ENCODE measurements around the gene R3HDM2. TPM values are rescaled to one million over a fixed set of nuclear protein-coding genes. Genes with fewer than 3 reads are reported as not detected.

Gene R3HDM2
- total and polyA plus RNA-seq, 2 donors (not counting 1 experiment from before 2014, with no cell fraction given) = 104 to 129 TPM

- ChIA-PET CTCF (interaction anchor here (0.6 to 6.9 kb wide), 25 partner anchors 8 to 242 kb away, joined by 3 to 126 read pairs (median 5); partner anchors contain the start of gene INHBC), POLR2A (interaction anchor here (0.6 kb wide), 1 partner anchor 369 kb away, joined by 3 read pairs; no protein-coding TSS in a partner anchor)
- H3K9me3 Mint-ChIP-seq (ENCODE audit: insufficient read depth) = no peaks in the 10 kb centered on the region
- peak overlapping the region; percentile 85 for H3K4me3 Mint-ChIP-seq
- DNase-seq = no peak
- WGBS (ENCODE audit: insufficient coverage) = 73% methylated on average over 6 of the region's 10 CpGs
- TF ChIP-seq EZH2 (IDR thresholded peaks at IDR 0.05; ENCODE audit: borderline replicate concordance, insufficient read depth, low read depth, low read length, poor library complexity, severe bottlenecking) = no peak
- TF ChIP-seq CTCF (IDR thresholded peaks at IDR 0.05) = no peak
- intact Hi-C loops (cut with micrococcal nuclease) = loop anchor here (2.0 to 10.0 kb wide), 3 partner anchors 149 to 343 kb away; partner anchors contain the start of genes CDK4, MARCHF9 and STAT6
- no peak for ATAC-seq (ENCODE audit: low read depth)
- peaks cover 18 to 23% of the 10 kb centered on the region in 2 donors for H3K4me1 ChIP-seq (ENCODE audit: control insufficient read depth in 2 of 2, insufficient read depth in 2 of 2, low read length in 2 of 2)
- peak overlapping the region; percentile 77 for H3K4me2 ChIP-seq (replicated peaks; ENCODE audit: low read depth, low read length, poor library complexity, severe bottlenecking)
- H3K36me3 ChIP-seq (replicated peaks in 1 of 2; ENCODE audit: control extremely low read depth in 1 of 2, control insufficient read depth in 1 of 2, extremely low read depth in 1 of 2, insufficient read depth in 2 of 2, low read length in 1 of 2) = no peaks in the 10 kb centered on the region
- no peaks in the 10 kb centered on the region for H3K27me3 ChIP-seq (replicated peaks in 1 of 4; ENCODE audit: control extremely low read depth in 1 of 4, control insufficient read depth in 3 of 4, insufficient read depth in 4 of 4, low read length in 3 of 4)
- H3K27ac ChIP-seq (ENCODE audit: low read length in 2 of 2) = no peak overlapping the region
- peaks cover 35% of the 10 kb centered on the region for H3K4me1 Mint-ChIP-seq
- peaks cover 4% of the 10 kb centered on the region for H3K27me3 Mint-ChIP-seq
- peak overlapping the region in 2 of 5 experiments; percentile 8 to 39 for H3K4me3 ChIP-seq (ENCODE audit: control extremely low read depth in 1 of 5, extremely low read depth in 1 of 5, insufficient read depth in 1 of 5, low read depth in 2 of 5, low read length in 4 of 5)
- H3K27ac Mint-ChIP-seq = peak overlapping the region; percentile 75
- H3K9ac ChIP-seq (ENCODE audit: low read length) = peak overlapping the region; percentile 22
- H2AFZ ChIP-seq (ENCODE audit: insufficient read depth, low read depth, low read length, poor library complexity, severe bottlenecking) = peak overlapping the region; percentile 83
- H3K79me2 ChIP-seq (ENCODE audit: control insufficient read depth, insufficient read depth, low read length) = no peaks in the 10 kb centered on the region
- H3K9me3 ChIP-seq (ENCODE audit: control extremely low read depth in 1 of 3, control insufficient read depth in 2 of 3, insufficient read depth in 1 of 3, low read length in 2 of 3) = no peaks in the 10 kb centered on the region
- H4K20me1 ChIP-seq (ENCODE audit: control insufficient read depth, insufficient read depth, low read length, poor library complexity, severe bottlenecking) = no peaks in the 10 kb centered on the region
Observed at GRCh38 chr12:57455374-57456144, 24.7 kb upstream of the R3HDM2 start.

All from B cell (primary cell).